Glutamatergic neuron (in vitro differentiated cells): ENCODE results near the gene SCT. TPM values are rescaled to one million over a fixed set of nuclear protein-coding genes. Genes with fewer than 3 reads are reported as not detected.

Experiments used
- DNase-seq: peaks from one replicate; pipeline ENCODE4 v3.0.0; 2022
- H3K27ac Mint-ChIP-seq: one replicate; pipeline ENCODE4 v1.8.0; 2020; ENCODE audit warnings: mild to moderate bottlenecking, mixed read lengths, inconsistent platforms; ENCODE audit not compliant: unreplicated experiment
- H3K27me3 Mint-ChIP-seq: one replicate; pipeline ENCODE4 v1.8.0; 2020; ENCODE audit warnings: mild to moderate bottlenecking, moderate library complexity, mixed read lengths, inconsistent platforms; ENCODE audit not compliant: unreplicated experiment
- H3K36me3 Mint-ChIP-seq: one replicate; pipeline ENCODE4 v1.8.0; 2020; ENCODE audit warnings: mild to moderate bottlenecking, mixed read lengths, inconsistent platforms; ENCODE audit not compliant: unreplicated experiment
- H3K4me1 Mint-ChIP-seq: one replicate; pipeline ENCODE4 v1.8.0; 2020; ENCODE audit warnings: mild to moderate bottlenecking, low read depth, mixed read lengths, inconsistent platforms; ENCODE audit not compliant: unreplicated experiment
- H3K4me3 Mint-ChIP-seq: one replicate; pipeline ENCODE4 v1.8.0; 2020; ENCODE audit warnings: mild to moderate bottlenecking, mixed read lengths, inconsistent platforms; ENCODE audit not compliant: unreplicated experiment
- H3K9me3 Mint-ChIP-seq: one replicate; pipeline ENCODE4 v1.8.0; 2020; ENCODE audit warnings: mild to moderate bottlenecking, moderate library complexity, mixed read lengths, inconsistent platforms; ENCODE audit not compliant: unreplicated experiment
- total RNA-seq: library from RNA; stranded (reverse); fragmentation: NEBNext Ultra II Directional; extraction: Animal tissue kit (Norgen Biotek cat#: 25700); gene quantifications from one replicate; pipeline ENCODE4 v1.2.1, GENCODE V29; 2021; ENCODE audit not compliant: unreplicated experiment
- TF ChIP-seq, protein P1 (sequence below): fragments of 200-600 bp; sonication (generic); IDR thresholded peaks from one replicate; pipeline ENCODE4 v1.5.0; 2021; ENCODE audit not compliant: partially characterized antibody, unreplicated experiment

SCT gene
- total RNA-seq, 1 donor from 2014 or later, result not detected

DNA sequence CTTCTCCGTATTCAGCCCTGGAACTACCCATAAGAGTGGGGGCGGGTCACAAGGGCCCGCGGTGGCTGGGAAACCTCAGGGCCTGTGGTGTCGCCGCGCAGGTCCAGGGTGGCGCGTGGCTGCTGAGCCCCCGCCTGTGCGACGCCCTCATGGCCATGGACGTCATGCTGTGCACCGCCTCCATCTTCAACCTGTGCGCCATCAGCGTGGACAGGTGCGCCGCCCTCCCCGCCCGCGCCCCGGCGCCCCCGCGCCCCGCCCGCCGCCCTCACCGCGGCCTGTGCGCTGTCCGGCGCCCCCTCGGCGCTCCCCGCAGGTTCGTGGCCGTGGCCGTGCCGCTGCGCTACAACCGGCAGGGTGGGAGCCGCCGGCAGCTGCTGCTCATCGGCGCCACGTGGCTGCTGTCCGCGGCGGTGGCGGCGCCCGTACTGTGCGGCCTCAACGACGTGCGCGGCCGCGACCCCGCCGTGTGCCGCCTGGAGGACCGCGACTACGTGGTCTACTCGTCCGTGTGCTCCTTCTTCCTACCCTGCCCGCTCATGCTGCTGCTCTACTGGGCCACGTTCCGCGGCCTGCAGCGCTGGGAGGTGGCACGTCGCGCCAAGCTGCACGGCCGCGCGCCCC lies 12.5 kb upstream of the SCT start:
- H3K4me1 Mint-ChIP-seq, result peaks cover 5% of the 10 kb centered on the region
- no peak for DNase-seq
- H3K9me3 Mint-ChIP-seq, result peaks cover 8% of the 10 kb centered on the region
- H3K4me3 Mint-ChIP-seq, result no peak overlapping the region
- H3K27ac Mint-ChIP-seq, result no peak overlapping the region
- TF ChIP-seq, protein P1, sequence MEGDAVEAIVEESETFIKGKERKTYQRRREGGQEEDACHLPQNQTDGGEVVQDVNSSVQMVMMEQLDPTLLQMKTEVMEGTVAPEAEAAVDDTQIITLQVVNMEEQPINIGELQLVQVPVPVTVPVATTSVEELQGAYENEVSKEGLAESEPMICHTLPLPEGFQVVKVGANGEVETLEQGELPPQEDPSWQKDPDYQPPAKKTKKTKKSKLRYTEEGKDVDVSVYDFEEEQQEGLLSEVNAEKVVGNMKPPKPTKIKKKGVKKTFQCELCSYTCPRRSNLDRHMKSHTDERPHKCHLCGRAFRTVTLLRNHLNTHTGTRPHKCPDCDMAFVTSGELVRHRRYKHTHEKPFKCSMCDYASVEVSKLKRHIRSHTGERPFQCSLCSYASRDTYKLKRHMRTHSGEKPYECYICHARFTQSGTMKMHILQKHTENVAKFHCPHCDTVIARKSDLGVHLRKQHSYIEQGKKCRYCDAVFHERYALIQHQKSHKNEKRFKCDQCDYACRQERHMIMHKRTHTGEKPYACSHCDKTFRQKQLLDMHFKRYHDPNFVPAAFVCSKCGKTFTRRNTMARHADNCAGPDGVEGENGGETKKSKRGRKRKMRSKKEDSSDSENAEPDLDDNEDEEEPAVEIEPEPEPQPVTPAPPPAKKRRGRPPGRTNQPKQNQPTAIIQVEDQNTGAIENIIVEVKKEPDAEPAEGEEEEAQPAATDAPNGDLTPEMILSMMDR, result no peak
- H3K27me3 Mint-ChIP-seq, result peaks cover 19% of the 10 kb centered on the region
- no peaks in the 10 kb centered on the region for H3K36me3 Mint-ChIP-seq

DNA sequence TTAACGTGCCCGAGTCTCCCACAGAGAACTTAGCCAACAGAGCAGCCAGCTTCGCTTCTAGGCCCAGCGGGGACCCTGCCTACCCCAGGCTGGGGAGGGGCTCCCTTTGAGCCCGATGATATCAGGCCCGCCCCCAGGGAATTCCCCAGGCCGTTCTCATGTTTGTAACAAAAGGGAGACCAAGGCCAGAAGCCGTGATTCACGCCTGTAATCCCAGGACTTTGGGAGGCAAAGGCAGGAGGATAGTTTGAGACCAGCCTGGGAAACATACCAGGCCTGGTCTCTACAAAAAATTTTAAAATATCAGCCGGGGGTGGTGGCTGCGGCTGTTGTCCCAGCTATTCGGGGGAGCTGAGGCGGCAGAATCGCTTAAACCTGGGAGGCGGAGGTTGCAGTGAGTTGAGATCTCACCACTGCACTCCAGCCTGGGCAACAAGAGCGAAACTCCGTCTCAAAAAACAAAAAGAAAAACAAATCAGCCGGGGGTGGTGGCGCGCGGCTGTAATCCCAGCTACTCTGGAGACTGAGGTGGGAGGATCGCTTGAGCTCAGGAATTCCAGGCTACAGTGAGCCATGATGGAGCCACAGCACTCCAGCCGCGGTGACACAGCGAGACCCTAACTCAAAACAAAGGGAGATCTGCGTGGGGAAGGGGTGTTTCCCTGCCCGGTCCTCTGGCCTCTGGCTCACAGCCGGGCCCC lies 11.8 kb upstream of the SCT start:
- peaks cover 5% of the 10 kb centered on the region for H3K4me1 Mint-ChIP-seq
- no peak overlapping the region for H3K27ac Mint-ChIP-seq
- H3K36me3 Mint-ChIP-seq, result no peaks in the 10 kb centered on the region
- H3K4me3 Mint-ChIP-seq, result peak overlapping the region; percentile 71
- no peak for DNase-seq
- H3K27me3 Mint-ChIP-seq, result peaks cover 19% of the 10 kb centered on the region
- TF ChIP-seq, protein P1, result no peak
- peaks cover 7% of the 10 kb centered on the region for H3K9me3 Mint-ChIP-seq

DNA sequence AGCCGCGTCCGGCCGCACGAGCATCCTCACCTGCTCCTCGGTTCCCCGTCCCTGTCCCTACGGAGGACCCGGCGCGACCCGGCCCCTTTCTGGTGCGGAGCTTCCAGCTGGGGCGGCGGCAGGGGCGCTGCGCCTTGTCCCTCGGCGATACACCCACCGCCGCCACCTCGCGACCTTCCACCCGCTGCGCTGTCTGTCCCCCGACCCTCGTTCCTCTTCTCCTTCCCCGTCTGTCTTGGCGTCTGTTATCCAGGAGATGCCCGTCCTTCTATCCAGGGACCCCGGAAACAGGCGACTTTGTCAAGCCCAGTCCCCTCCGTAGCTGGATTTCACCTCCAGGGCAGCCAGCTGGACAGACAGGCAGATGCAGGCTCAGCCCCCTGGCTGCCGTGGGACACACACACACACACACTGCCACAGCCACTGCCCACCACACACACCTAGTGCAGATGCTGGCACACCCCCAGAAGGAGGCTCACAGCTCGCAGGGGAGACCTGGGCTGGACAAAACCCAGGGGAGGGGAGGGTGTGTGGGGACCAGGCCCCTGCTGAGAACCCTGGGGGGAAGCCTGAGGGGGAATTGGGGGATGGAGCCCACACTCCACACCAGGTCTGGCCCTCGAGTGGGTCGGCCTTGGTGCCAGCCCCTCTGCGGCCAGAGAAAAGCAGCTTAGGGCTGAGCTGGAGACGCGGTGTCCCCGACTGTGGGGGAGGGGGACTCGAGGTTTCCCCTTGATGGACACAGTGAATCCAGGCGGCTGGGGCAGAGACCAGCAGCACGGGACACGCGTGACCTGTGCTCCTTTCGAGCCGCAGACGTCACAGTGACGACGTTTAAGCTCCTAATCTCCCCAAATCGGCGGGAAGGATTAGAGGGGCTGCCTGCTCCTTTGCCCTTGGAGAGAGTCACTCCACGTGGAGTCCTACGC lies 10.9 kb upstream of the SCT start:
- Mint-ChIP-seq H3K4me1 (peaks cover 5% of the 10 kb centered on the region), H3K9me3 (peaks cover 7% of the 10 kb centered on the region), H3K36me3 (no peaks in the 10 kb centered on the region), H3K27ac (peak overlapping the region; percentile 62), H3K4me3 (peak overlapping the region; percentile 90), H3K27me3 (peaks cover 21% of the 10 kb centered on the region)
- TF ChIP-seq, protein P1, result no peak
- no peak for DNase-seq

DNA sequence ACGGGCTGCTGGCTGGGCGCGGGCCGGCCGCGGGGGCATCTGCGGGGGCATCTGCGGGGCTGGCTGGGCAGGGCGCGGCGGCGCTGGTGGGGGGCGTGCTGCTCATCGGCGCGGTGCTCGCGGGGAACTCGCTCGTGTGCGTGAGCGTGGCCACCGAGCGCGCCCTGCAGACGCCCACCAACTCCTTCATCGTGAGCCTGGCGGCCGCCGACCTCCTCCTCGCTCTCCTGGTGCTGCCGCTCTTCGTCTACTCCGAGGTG lies 10.3 kb upstream of the SCT start:
- TF ChIP-seq, protein P1, result no peak
- no peak overlapping the region for H3K27ac Mint-ChIP-seq
- H3K27me3 Mint-ChIP-seq, result peaks cover 20% of the 10 kb centered on the region
- H3K9me3 Mint-ChIP-seq, result peaks cover 7% of the 10 kb centered on the region
- DNase-seq, result no peak
- no peaks in the 10 kb centered on the region for H3K36me3 Mint-ChIP-seq
- H3K4me3 Mint-ChIP-seq, result peak overlapping the region; percentile 90
- peaks cover 5% of the 10 kb centered on the region for H3K4me1 Mint-ChIP-seq
